Smooth muscle cell (in vitro differentiated cells): Measurements from ENCODE around the gene MIPOL1. TPM values are rescaled to one million over a fixed set of nuclear protein-coding genes. Genes with fewer than 3 reads are reported as not detected.
"Not testable (repeated sequence)": the region's sequence is repeated elsewhere in the genome, so short reads cannot be mapped to it uniquely, and the experiment has no call there.

Source experiments
- DNase-seq: peaks from one replicate; lab custom pipeline; 2025; ENCODE audit not compliant: unreplicated experiment; lab: John Stamatoyannopoulos, UW
- H2AFZ ChIP-seq: fragments of 200-600 bp; sonication (generic); 2 replicates; pipeline ENCODE4 v1.6.0; 2016; ENCODE audit warnings: antibody characterized with exemption, low read depth, mild to moderate bottlenecking
- H3F3A ChIP-seq: fragments of 200-600 bp; sonication (generic); 2 replicates; pipeline ENCODE4 v1.6.0; 2017; ENCODE audit warnings: antibody characterized with exemption, low read depth
- H3K27ac ChIP-seq: fragments of 200-600 bp; sonication (generic); 2 replicates; pipeline ENCODE4 v1.5.1; 2016; ENCODE audit warnings: low read depth, mild to moderate bottlenecking
- H3K27me3 ChIP-seq: fragments of 200-600 bp; sonication (generic); 2 replicates; pipeline ENCODE4 v1.6.1; 2016; ENCODE audit warnings: low read depth, mild to moderate bottlenecking
- H3K36me3 ChIP-seq: fragments of 200-600 bp; sonication (generic); 2 replicates; pipeline ENCODE4 v1.5.1; 2016; ENCODE audit warnings: low read depth
- H3K4me1 ChIP-seq: fragments of 200-600 bp; sonication (generic); 2 replicates; pipeline ENCODE4 v1.5.1; 2016; ENCODE audit warnings: low read depth
- H3K4me2 ChIP-seq: fragments of 200-600 bp; sonication (generic); 2 replicates; pipeline ENCODE4 v1.6.0; 2016; ENCODE audit warnings: mild to moderate bottlenecking
- H3K4me3 ChIP-seq: fragments of 200-600 bp; sonication (generic); 2 replicates; pipeline ENCODE4 v1.5.1; 2016; ENCODE audit warnings: mild to moderate bottlenecking
- H3K79me2 ChIP-seq: fragments of 200-600 bp; sonication (generic); 2 replicates; pipeline ENCODE4 v1.6.0; 2016; ENCODE audit warnings: low read depth, mild to moderate bottlenecking
- H3K9ac ChIP-seq: fragments of 200-600 bp; sonication (generic); 2 replicates; pipeline ENCODE4 v1.6.0; 2016; ENCODE audit warnings: low read depth
- H3K9me3 ChIP-seq: fragments of 200-600 bp; sonication (generic); replicated peaks from 2 replicates; pipeline ENCODE4 v1.5.1; 2016; ENCODE audit warnings: low read depth
- H4K20me1 ChIP-seq: fragments of 200-600 bp; sonication (generic); 2 replicates; pipeline ENCODE4 v1.6.0; 2016; ENCODE audit warnings: low read depth
- CTCF ChIP-seq: fragments of 200-600 bp; sonication (generic); IDR thresholded peaks from 2 replicates; pipeline ENCODE4 v1.5.1; 2017; ENCODE audit warnings: borderline replicate concordance, mild to moderate bottlenecking, antibody characterized with exemption; ENCODE audit not compliant: insufficient read depth, poor library complexity, severe bottlenecking
- WGBS: methylation state at CpG from one replicate; pipeline ENCODE4 v1.1.7; 2016; ENCODE audit warnings: low lambda C conversion rate; 5-methylcytosine and 5-hydroxymethylcytosine counted together
- polyA plus RNA-seq: library from polyadenylated mRNA; unstranded; fragments of >200 nt; fragmentation: Nextera tagmentation; extraction: Ambion mirVana; gene quantifications from 2 replicates; pipeline ENCODE4 v1.2.1, GENCODE V29; 2016
- total RNA-seq: library from RNA; depleted of rRNA; stranded (reverse); fragments of >200 nt; gene quantifications from 2 replicates; pipeline ENCODE4 v1.2.3, GENCODE V29; 2014

The MIPOL1 gene
- total and polyA plus RNA-seq, 2 experiments from 2014 or later = 3.2 to 5.1 TPM

- DNase-seq = no peak
- TF ChIP-seq CTCF = no peak
- Histone ChIP-seq H3K4me3 (no peak overlapping the region), H3K9ac (no peak overlapping the region), H3F3A (no peaks in the 10 kb centered on the region), H3K79me2 (no peaks in the 10 kb centered on the region), H4K20me1 (no peaks in the 10 kb centered on the region), H3K36me3 (no peaks in the 10 kb centered on the region), H3K27ac (no peak overlapping the region), H3K4me2 (no peak overlapping the region), H3K4me1 (no peaks in the 10 kb centered on the region), H3K27me3 (no peaks in the 10 kb centered on the region), H3K9me3 (no peaks in the 10 kb centered on the region), H2AFZ (no peak overlapping the region)
- WGBS = 94% methylated on average over 3 of the region's 3 CpGs
Observed at GRCh38 chr14:37187294-37187693, 10.4 kb upstream of the MIPOL1 start.

- H3K4me1 ChIP-seq, H3K79me2 ChIP-seq, DNase-seq, H3K4me3 ChIP-seq, H2AFZ ChIP-seq, H3K27me3 ChIP-seq, H3K9ac ChIP-seq, H3F3A ChIP-seq, H3K36me3 ChIP-seq, H3K4me2 ChIP-seq, H3K27ac ChIP-seq, H3K9me3 ChIP-seq, H4K20me1 ChIP-seq: not testable (repeated sequence)
- WGBS = 73% methylated on average over 9 of the region's 9 CpGs
Observed at GRCh38 chr14:37187840-37188577, 9.7 kb upstream of the MIPOL1 start.

GRCh38 chr14:37189733-37190132, 8.0 kb upstream of the MIPOL1 start:
- not testable (repeated sequence) for H3K27me3 ChIP-seq, H2AFZ ChIP-seq, H3K9ac ChIP-seq, H3K79me2 ChIP-seq, H3K9me3 ChIP-seq, H3K4me2 ChIP-seq, H3K27ac ChIP-seq, H3F3A ChIP-seq, H3K36me3 ChIP-seq, DNase-seq, H3K4me3 ChIP-seq, H3K4me1 ChIP-seq, H4K20me1 ChIP-seq
- 93% methylated on average over 2 of the region's 2 CpGs for WGBS

- no peak overlapping the region for H3K9ac ChIP-seq
- no peaks in the 10 kb centered on the region for H3K36me3 ChIP-seq
- H3K9me3 ChIP-seq = no peaks in the 10 kb centered on the region
- DNase-seq = no peak
- H3K4me3 ChIP-seq = no peak overlapping the region
- no peaks in the 10 kb centered on the region for H3K27me3 ChIP-seq
- 92% methylated on average over 2 of the region's 2 CpGs for WGBS
- no peak overlapping the region for H3K4me2 ChIP-seq
- no peak for TF ChIP-seq CTCF
- no peaks in the 10 kb centered on the region for H4K20me1 ChIP-seq
- H3K79me2 ChIP-seq = peaks cover 3% of the 10 kb centered on the region
- no peak overlapping the region for H2AFZ ChIP-seq
- H3F3A ChIP-seq = no peaks in the 10 kb centered on the region
- peaks cover 3% of the 10 kb centered on the region for H3K4me1 ChIP-seq
- no peak overlapping the region for H3K27ac ChIP-seq
Observed at GRCh38 chr14:37194698-37195097, 3.0 kb upstream of the MIPOL1 start.

GRCh38 chr14:37195327-37195726, 2.4 kb upstream of the MIPOL1 start:
- no peaks in the 10 kb centered on the region for H3K36me3 ChIP-seq
- H3K79me2 ChIP-seq = peaks cover 3% of the 10 kb centered on the region
- H3K9me3 ChIP-seq = no peaks in the 10 kb centered on the region
- H3K4me1 ChIP-seq = peaks cover 3% of the 10 kb centered on the region
- H2AFZ ChIP-seq = no peak overlapping the region
- H3K27ac ChIP-seq = no peak overlapping the region
- no peaks in the 10 kb centered on the region for H4K20me1 ChIP-seq
- H3K9ac ChIP-seq = no peak overlapping the region
- no peaks in the 10 kb centered on the region for H3F3A ChIP-seq
- WGBS = 91% methylated on average over 1 of the region's 1 CpG
- TF ChIP-seq CTCF = no peak
- H3K4me2 ChIP-seq = no peak overlapping the region
- DNase-seq = no peak
- no peaks in the 10 kb centered on the region for H3K27me3 ChIP-seq
- H3K4me3 ChIP-seq = no peak overlapping the region
